Measurements from ENCODE around the gene KCNH2. TPM values are rescaled to one million over a fixed set of nuclear protein-coding genes. Genes with fewer than 3 reads are reported as not detected.

Gene KCNH2
- total RNA-seq, 1 donor from 2014 or later: 1.9 TPM

- H3K4me3 ChIP-seq (ENCODE audit: low read depth, low read length): no peak overlapping the region
- TF ChIP-seq CTCF (conservative IDR thresholded peaks at IDR 0.05; ENCODE audit: low read depth, low read length): no peak
- DNase-seq (ENCODE audit: low read depth): no peak
Measured at GRCh38 chr7:151006590-151007300, 28.6 kb upstream of the KCNH2 start.

- DNase-seq (ENCODE audit: low read depth): no peak
- no peak overlapping the region for H3K4me3 ChIP-seq (ENCODE audit: low read depth, low read length)
- TF ChIP-seq CTCF (conservative IDR thresholded peaks at IDR 0.05; ENCODE audit: low read depth, low read length): no peak
Measured at GRCh38 chr7:151005566-151005965, 27.4 kb upstream of the KCNH2 start.

DNA sequence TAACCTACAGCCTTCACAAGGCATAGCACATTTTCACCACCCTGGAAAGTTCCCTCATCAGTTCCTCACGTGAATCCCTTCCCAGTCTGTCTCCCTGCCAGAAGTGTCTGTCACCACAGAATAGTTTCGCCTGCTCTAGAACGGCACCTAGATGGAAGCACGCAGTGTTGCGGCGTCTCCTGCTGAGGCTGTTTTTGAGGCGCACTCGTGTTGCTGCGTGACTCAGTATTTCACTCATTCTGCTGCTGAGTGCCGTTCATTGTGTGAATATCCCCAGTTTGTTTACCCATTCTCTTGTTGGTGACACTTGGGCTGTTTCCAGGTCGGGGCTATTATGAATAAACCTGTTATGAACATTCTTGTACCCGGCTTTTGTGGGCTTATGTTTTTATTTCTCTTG, 25.5 kb upstream of the KCNH2 start:
- no peak overlapping the region for H3K4me3 ChIP-seq (ENCODE audit: low read depth, low read length)
- no peak for DNase-seq (ENCODE audit: low read depth)
- no peak for TF ChIP-seq CTCF (conservative IDR thresholded peaks at IDR 0.05; ENCODE audit: low read depth, low read length)

DNA sequence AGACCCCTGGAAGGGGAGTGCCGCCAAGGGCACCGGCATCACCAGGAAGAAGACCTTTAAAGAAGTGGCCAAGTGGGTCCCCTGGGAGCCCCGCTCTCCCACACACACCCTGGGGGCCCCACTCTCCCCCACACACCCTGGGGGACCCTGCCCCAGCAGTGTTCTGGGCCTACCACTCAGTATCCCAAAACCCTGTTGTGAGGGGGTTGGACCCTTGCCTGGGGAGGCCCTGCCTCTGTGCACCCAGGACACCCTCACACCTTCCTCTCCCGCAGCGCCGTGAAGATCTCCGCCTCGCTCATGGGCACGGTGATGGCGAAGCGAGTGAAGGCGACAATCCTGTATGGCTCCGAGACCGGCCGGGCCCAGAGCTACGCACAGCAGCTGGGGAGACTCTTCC, 23.4 kb upstream of the KCNH2 start:
- no peak overlapping the region for H3K4me3 ChIP-seq (ENCODE audit: low read depth, low read length)
- DNase-seq (ENCODE audit: low read depth): no peak
- no peak for TF ChIP-seq CTCF (conservative IDR thresholded peaks at IDR 0.05; ENCODE audit: low read depth, low read length)

DNA sequence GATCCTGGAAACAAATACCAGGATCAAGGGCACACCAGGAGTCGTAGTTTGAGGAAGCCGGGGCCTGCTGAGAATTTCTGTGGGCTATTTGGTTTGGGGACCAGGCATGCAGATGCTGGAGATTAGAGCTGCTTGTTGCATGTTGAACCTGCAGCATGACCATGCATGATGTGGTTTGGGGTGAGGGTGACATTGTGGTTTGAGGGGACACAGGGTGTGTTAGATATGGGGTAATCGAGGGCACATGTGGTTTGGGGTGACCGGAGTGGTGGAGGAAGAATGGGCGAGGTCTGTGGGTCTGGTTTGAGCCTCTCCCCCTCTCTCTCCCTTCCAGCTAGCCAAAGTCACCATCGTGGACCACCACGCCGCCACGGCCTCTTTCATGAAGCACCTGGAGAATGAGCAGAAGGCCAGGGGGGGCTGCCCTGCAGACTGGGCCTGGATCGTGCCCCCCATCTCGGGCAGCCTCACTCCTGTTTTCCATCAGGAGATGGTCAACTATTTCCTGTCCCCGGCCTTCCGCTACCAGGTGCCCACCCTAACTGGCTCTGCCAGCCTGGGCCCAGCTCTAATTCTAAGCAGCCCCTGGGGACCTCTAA, 22.9 kb upstream of the KCNH2 start:
- TF ChIP-seq CTCF (conservative IDR thresholded peaks at IDR 0.05; ENCODE audit: low read depth, low read length): no peak
- no peak for DNase-seq (ENCODE audit: low read depth)
- H3K4me3 ChIP-seq (ENCODE audit: low read depth, low read length): no peak overlapping the region

GRCh38 chr7:150999497-151000230, 21.5 kb upstream of the KCNH2 start:
- no peak for DNase-seq (ENCODE audit: low read depth)
- no peak for TF ChIP-seq CTCF (conservative IDR thresholded peaks at IDR 0.05; ENCODE audit: low read depth, low read length)
- H3K4me3 ChIP-seq (ENCODE audit: low read depth, low read length): no peak overlapping the region
